Nephron progenitor cell (in vitro differentiated cells): ENCODE data around the gene NCOA1.

Experiments
- DNase-seq: peaks from one replicate; pipeline ENCODE4 v3.0.0; 2021
- H3K27ac Mint-ChIP-seq: 2 replicates; pipeline ENCODE4 v1.8.0; 2021; ENCODE audit warnings: mild to moderate bottlenecking, moderate library complexity, mixed read lengths
- H3K27me3 Mint-ChIP-seq: 2 replicates; pipeline ENCODE4 v1.8.0; 2021; ENCODE audit warnings: mild to moderate bottlenecking, low read depth, mixed read lengths; ENCODE audit not compliant: poor library complexity
- H3K36me3 Mint-ChIP-seq: 2 replicates; pipeline ENCODE4 v1.8.0; 2021; ENCODE audit warnings: low read depth, mixed read lengths
- H3K4me1 Mint-ChIP-seq: 2 replicates; pipeline ENCODE4 v1.8.0; 2021; ENCODE audit warnings: mixed read lengths
- H3K4me3 Mint-ChIP-seq: 2 replicates; pipeline ENCODE4 v1.8.0; 2021; ENCODE audit warnings: mild to moderate bottlenecking, moderate library complexity, mixed read lengths
- H3K9me3 Mint-ChIP-seq: 2 replicates; pipeline ENCODE4 v1.8.0; 2021; ENCODE audit warnings: mild to moderate bottlenecking, moderate library complexity, mixed read lengths
- CTCF ChIP-seq: fragments of 200-600 bp; sonication (generic); IDR thresholded peaks from 2 replicates; pipeline ENCODE4 v1.5.0; 2021; ENCODE audit warnings: antibody characterized with exemption

NCOA1 gene

GRCh38 chr2:24515335-24515734, 24.3 kb downstream of the NCOA1 start:
- no peak for DNase-seq
- no peaks in the 10 kb centered on the region for H3K27me3 Mint-ChIP-seq
- H3K9me3 Mint-ChIP-seq = peaks cover 9% of the 10 kb centered on the region
- H3K27ac Mint-ChIP-seq = peak overlapping the region; percentile 7
- peaks cover 19% of the 10 kb centered on the region for H3K4me1 Mint-ChIP-seq
- TF ChIP-seq CTCF = no peak
- no peak overlapping the region for H3K4me3 Mint-ChIP-seq
- H3K36me3 Mint-ChIP-seq = peaks cover 5% of the 10 kb centered on the region

GRCh38 chr2:24515831-24516230, 24.8 kb downstream of the NCOA1 start:
- Mint-ChIP-seq H3K27me3 (no peaks in the 10 kb centered on the region), H3K4me3 (no peak overlapping the region), H3K4me1 (peaks cover 19% of the 10 kb centered on the region), H3K36me3 (peaks cover 5% of the 10 kb centered on the region), H3K27ac (no peak overlapping the region), H3K9me3 (peaks cover 14% of the 10 kb centered on the region)
- DNase-seq = no peak
- no peak for TF ChIP-seq CTCF

GRCh38 chr2:24517247-24517646, 26.2 kb downstream of the NCOA1 start:
- H3K4me1 Mint-ChIP-seq = peaks cover 19% of the 10 kb centered on the region
- H3K27ac Mint-ChIP-seq = peak overlapping the region; percentile 83
- peaks cover 6% of the 10 kb centered on the region for H3K36me3 Mint-ChIP-seq
- H3K9me3 Mint-ChIP-seq = peaks cover 17% of the 10 kb centered on the region
- DNase-seq = no peak
- TF ChIP-seq CTCF = no peak
- no peak overlapping the region for H3K4me3 Mint-ChIP-seq
- no peaks in the 10 kb centered on the region for H3K27me3 Mint-ChIP-seq

GRCh38 chr2:24520175-24520574, 29.1 kb downstream of the NCOA1 start:
- Mint-ChIP-seq H3K36me3 (peaks cover 9% of the 10 kb centered on the region), H3K27ac (no peak overlapping the region), H3K9me3 (peaks cover 17% of the 10 kb centered on the region), H3K27me3 (no peaks in the 10 kb centered on the region), H3K4me3 (no peak overlapping the region), H3K4me1 (peaks cover 19% of the 10 kb centered on the region)
- no peak for DNase-seq
- no peak for TF ChIP-seq CTCF

- H3K4me1 Mint-ChIP-seq = peaks cover 14% of the 10 kb centered on the region
- H3K36me3 Mint-ChIP-seq = peaks cover 9% of the 10 kb centered on the region
- no peak for TF ChIP-seq CTCF
- DNase-seq = no peak
- H3K9me3 Mint-ChIP-seq = peaks cover 17% of the 10 kb centered on the region
- H3K4me3 Mint-ChIP-seq = no peak overlapping the region
- no peaks in the 10 kb centered on the region for H3K27me3 Mint-ChIP-seq
- no peak overlapping the region for H3K27ac Mint-ChIP-seq
Measured at GRCh38 chr2:24521162-24521857, 30.3 kb downstream of the NCOA1 start.

- H3K36me3 Mint-ChIP-seq = peaks cover 9% of the 10 kb centered on the region
- H3K4me3 Mint-ChIP-seq = no peak overlapping the region
- no peak overlapping the region for H3K27ac Mint-ChIP-seq
- no peaks in the 10 kb centered on the region for H3K27me3 Mint-ChIP-seq
- H3K4me1 Mint-ChIP-seq = peaks cover 6% of the 10 kb centered on the region
- no peak for DNase-seq
- peaks cover 17% of the 10 kb centered on the region for H3K9me3 Mint-ChIP-seq
- no peak for TF ChIP-seq CTCF
Measured at GRCh38 chr2:24521975-24522639, 31.1 kb downstream of the NCOA1 start.
